HepG2 (cell line): ENCODE data around the gene KCNS1. TPM values are rescaled to one million over a fixed set of nuclear protein-coding genes. Genes with fewer than 3 reads are reported as not detected.
"Not testable (repeated sequence)": the region's sequence is repeated elsewhere in the genome, so short reads cannot be mapped to it uniquely, and the experiment has no call there.

Source experiments
- ATAC-seq: fragments of 200-7000 bp; cut with Tn5 transposase; 3 replicates; pipeline ENCODE4 v1.9.1; 2020; ENCODE audit warnings: mild to moderate bottlenecking, moderate library complexity
- BruUV-seq: library from RNA; stranded (reverse); fragments of 400-500 nt; replicated peaks from 2 replicates; lab custom pipeline; 2021; lab: Mats Ljungman, UMichigan
- CTCF ChIA-PET: fragments of 300-600 bp; formaldehyde crosslinking; extraction: SDS; loops from one replicate; lab custom pipeline; 2021; ENCODE audit warnings: low total read pairs, inconsistent platforms, low intra/inter-chr PET ratio; lab: Yijun Ruan, JAX
- POLR2A ChIA-PET: fragments of 350-600 bp; sonication (Branson Sonifier 250); formaldehyde crosslinking; loops from one replicate; lab custom pipeline; 2020; ENCODE audit warnings: antibody characterized with exemption, inconsistent platforms; lab: Yijun Ruan, JAX
- DNase-seq: peaks from one replicate; pipeline ENCODE4 v3.0.0-alpha.2; 2015; ENCODE audit warnings: low spot score
- FAIRE-seq: peaks from 3 replicates; lab custom pipeline; 2011; peaks lifted over from hg19 to GRCh38; lab: Jason Lieb, UNC
- H2AFZ ChIP-seq: one replicate; pipeline ENCODE4 v1.6.1; 2011; ENCODE audit warnings: low read length, inconsistent platforms
- H3K27ac ChIP-seq: fragments of 300-600 bp; 3 replicates; pipeline ENCODE4 v1.8.0; 2011; ENCODE audit warnings: mixed run types, mild to moderate bottlenecking, mixed read lengths, low read length, inconsistent platforms; ENCODE audit not compliant: insufficient read depth; ENCODE audit errors: extremely low read length
- H3K27me3 ChIP-seq, 2 experiments: fragments of 200-600 bp in 1 of 2; 2 replicates in 1 of 2; 3 replicates in 1 of 2; pipeline versions ENCODE4 v1.6.0 to v1.8.0; 2011; ENCODE audit warnings: low read length in 2 of 2, mild to moderate bottlenecking in 2 of 2, moderate library complexity in 2 of 2, inconsistent platforms in 1 of 2; ENCODE audit not compliant: insufficient read depth in 2 of 2, control insufficient read depth in 1 of 2
- H3K36me3 ChIP-seq, 2 experiments: fragments of 200-600 bp in 1 of 2; replicated peaks in 1 of 2; 2 replicates in 1 of 2; 3 replicates in 1 of 2; pipeline versions ENCODE4 v1.5.1 to v1.8.0; 2011; ENCODE audit warnings: low read length in 2 of 2, inconsistent platforms in 1 of 2; ENCODE audit not compliant: insufficient read depth in 2 of 2, control insufficient read depth in 1 of 2
- H3K4me1 ChIP-seq: 2 replicates; pipeline ENCODE4 v1.5.1; 2012; ENCODE audit warnings: low read length, inconsistent platforms; ENCODE audit not compliant: insufficient read depth
- H3K4me2 ChIP-seq: 2 replicates; pipeline ENCODE4 v1.6.0; 2011; ENCODE audit warnings: low read depth, low read length, inconsistent platforms
- H3K4me3 ChIP-seq, 3 experiments: fragments of 200-600 bp in 1 of 3; sonication (generic), shearing (Covaris generic) in 1 of 3; replicated peaks in 1 of 3; 2 replicates each; pipeline ENCODE4 v1.5.1; 2011 to 2016; ENCODE audit warnings: low read length in 3 of 3, inconsistent platforms in 2 of 3, low read depth in 2 of 3, mild to moderate bottlenecking in 2 of 3, control low read depth in 1 of 3, mixed read lengths in 1 of 3; ENCODE audit not compliant: insufficient read depth in 1 of 3
- H3K79me2 ChIP-seq: one replicate; pipeline ENCODE4 v1.6.1; 2011; ENCODE audit warnings: low read length, inconsistent platforms; ENCODE audit not compliant: insufficient read depth
- H3K9ac ChIP-seq: 2 replicates; pipeline ENCODE4 v1.6.0; 2011; ENCODE audit warnings: mild to moderate bottlenecking, low read depth, low read length, inconsistent platforms; ENCODE audit not compliant: insufficient read depth
- H3K9me3 ChIP-seq: 2 replicates; pipeline ENCODE4 v1.5.1; 2012; ENCODE audit warnings: mild to moderate bottlenecking, low read length
- H4K20me1 ChIP-seq: 2 replicates; pipeline ENCODE4 v1.6.0; 2011; ENCODE audit warnings: inconsistent platforms, mild to moderate bottlenecking, low read length, moderate library complexity; ENCODE audit not compliant: insufficient read depth
- CHD4 ChIP-seq: fragments of 200-600 bp; sonication (generic); IDR thresholded peaks from 2 replicates; pipeline ENCODE4 v1.7.0; 2017; ENCODE audit warnings: mild to moderate bottlenecking, low read length, borderline replicate concordance
- HOXA3 ChIP-seq: sonication (generic); formaldehyde crosslinking; IDR thresholded peaks from 2 replicates; pipeline ENCODE4 v1.5.0; 2020; ENCODE audit warnings: missing genetic modification reagents
- KMT2A ChIP-seq: sonication (generic); formaldehyde crosslinking; IDR thresholded peaks from 2 replicates; pipeline ENCODE4 v1.4.0; 2020; ENCODE audit warnings: missing genetic modification reagents
- ZNF317 ChIP-seq: sonication (generic); formaldehyde crosslinking; IDR thresholded peaks from 2 replicates; pipeline ENCODE4 v1.5.0; 2020; ENCODE audit warnings: mild to moderate bottlenecking, missing genetic modification reagents
- WGBS: methylation state at CpG from one replicate; pipeline ENCODE4 v1.1.6; 2017; ENCODE audit warnings: low lambda C conversion rate; 5-methylcytosine and 5-hydroxymethylcytosine counted together
- in situ Hi-C: cut with HindIII; loops from 2 replicates; pipeline ENCODE4 v1.10.0; 2017; ENCODE audit warnings: low pct_unique_long_range_greater_than_20kb; ENCODE audit not compliant: extremely low pct_ligation_motif_present
- intact Hi-C: fragments of 100-400 bp; cut with micrococcal nuclease; formaldehyde crosslinking; loops from one replicate; pipeline ENCODE4 v1.10.0; 2022; ENCODE audit not compliant: unreplicated experiment
- polyA plus RNA-seq, 8 experiments: library from polyadenylated mRNA; depleted of rRNA in 3 of 8; stranded (reverse) in 7 of 8; unstranded in 1 of 8; fragments of >200 nt; fragmentation: Illumina TruSeq in 4 of 8; extraction: Trizol in 4 of 8; gene quantifications; 2 replicates each; pipeline versions ENCODE4 v1.2.1 to v1.2.3, GENCODE V29; 2011 to 2016; ENCODE audit warnings: low read depth in 4 of 8, missing spikeins in 1 of 8, mixed read lengths in 1 of 8; ENCODE audit not compliant: insufficient read depth in 1 of 8
- total RNA-seq, 5 experiments: library from RNA; depleted of rRNA; stranded (reverse); fragments of >200 nt; fragmentation: Illumina TruSeq; extraction: Trizol; gene quantifications; 2 replicates each; pipeline ENCODE4 v1.2.3, GENCODE V29; 2016; ENCODE audit warnings: low read depth in 1 of 5
- TF ChIP-seq, protein P1 (sequence below): sonication (generic); formaldehyde crosslinking; IDR thresholded peaks from 2 replicates; pipeline ENCODE4 v1.8.0; 2022; ENCODE audit warnings: mild to moderate bottlenecking, missing genetic modification reagents, borderline replicate concordance
- TF ChIP-seq, protein P2 (sequence below): sonication (generic); formaldehyde crosslinking; IDR thresholded peaks from 2 replicates; pipeline ENCODE4 v1.5.0; 2020; ENCODE audit warnings: missing genetic modification reagents, mild to moderate bottlenecking, borderline replicate concordance
- TF ChIP-seq, protein P3 (sequence below): IDR thresholded peaks from 2 replicates; pipeline ENCODE4 v1.6.1; 2016; ENCODE audit warnings: low read depth
- TF ChIP-seq, protein P4 (sequence below): IDR thresholded peaks from 2 replicates; pipeline ENCODE4 v1.6.1; 2012; ENCODE audit warnings: low read length, improper control_type of control experiment

Gene KCNS1
- total and polyA plus RNA-seq, 2 of the 13 experiments (the other 11 are each of a cell fraction or from before 2014, with no cell fraction given) = 0.03 TPM; not detected in 1

GRCh38 chr20:45140836-45141235, 39.9 kb upstream of the KCNS1 start:
- H4K20me1 ChIP-seq = no peaks in the 10 kb centered on the region
- H3K9me3 ChIP-seq = no peaks in the 10 kb centered on the region
- H3K27ac ChIP-seq = no peak overlapping the region
- FAIRE-seq = no peak
- peaks cover 0 to 22% of the 10 kb centered on the region in 2 experiments; a peak in 4 of 5 replicates for H3K27me3 ChIP-seq
- no peak overlapping the region for H3K9ac ChIP-seq
- H2AFZ ChIP-seq = no peak overlapping the region
- H3K4me2 ChIP-seq = no peak overlapping the region
- peaks cover 8% of the 10 kb centered on the region for H3K4me1 ChIP-seq
- H3K36me3 ChIP-seq = no peaks in the 10 kb centered on the region
- H3K79me2 ChIP-seq = no peaks in the 10 kb centered on the region
- WGBS = under 1% methylated on average over 4 of the region's 4 CpGs
- in situ Hi-C loops = no loop called here
- no peak for ATAC-seq
- TF ChIP-seq ZNF317 (CRISPR knock-in tag) (no peak), HOXA3 (CRISPR knock-in tag) (no peak), CHD4 (no peak), KMT2A (CRISPR knock-in tag) (no peak)
- TF ChIP-seq, protein P1, sequence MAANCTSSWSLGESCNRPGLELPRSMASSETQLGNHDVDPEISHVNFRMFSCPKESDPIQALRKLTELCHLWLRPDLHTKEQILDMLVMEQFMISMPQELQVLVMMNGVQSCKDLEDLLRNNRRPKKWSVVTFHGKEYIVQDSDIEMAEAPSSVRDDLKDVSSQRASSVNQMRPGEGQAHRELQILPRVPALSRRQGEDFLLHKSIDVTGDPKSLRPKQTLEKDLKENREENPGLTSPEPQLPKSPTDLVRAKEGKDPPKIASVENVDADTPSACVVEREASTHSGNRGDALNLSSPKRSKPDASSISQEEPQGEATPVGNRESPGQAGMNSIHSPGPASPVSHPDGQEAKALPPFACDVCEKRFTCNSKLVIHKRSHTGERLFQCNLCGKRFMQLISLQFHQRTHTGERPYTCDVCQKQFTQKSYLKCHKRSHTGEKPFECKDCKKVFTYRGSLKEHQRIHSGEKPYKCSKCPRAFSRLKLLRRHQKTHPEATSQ = no peak
- TF ChIP-seq, protein P2, sequence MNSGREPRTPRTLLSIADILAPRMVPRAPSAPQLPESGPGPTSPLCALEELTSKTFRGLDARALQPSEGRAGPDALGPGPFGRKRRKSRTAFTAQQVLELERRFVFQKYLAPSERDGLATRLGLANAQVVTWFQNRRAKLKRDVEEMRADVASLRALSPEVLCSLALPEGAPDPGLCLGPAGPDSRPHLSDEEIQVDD = no peak
- TF ChIP-seq, protein P3, sequence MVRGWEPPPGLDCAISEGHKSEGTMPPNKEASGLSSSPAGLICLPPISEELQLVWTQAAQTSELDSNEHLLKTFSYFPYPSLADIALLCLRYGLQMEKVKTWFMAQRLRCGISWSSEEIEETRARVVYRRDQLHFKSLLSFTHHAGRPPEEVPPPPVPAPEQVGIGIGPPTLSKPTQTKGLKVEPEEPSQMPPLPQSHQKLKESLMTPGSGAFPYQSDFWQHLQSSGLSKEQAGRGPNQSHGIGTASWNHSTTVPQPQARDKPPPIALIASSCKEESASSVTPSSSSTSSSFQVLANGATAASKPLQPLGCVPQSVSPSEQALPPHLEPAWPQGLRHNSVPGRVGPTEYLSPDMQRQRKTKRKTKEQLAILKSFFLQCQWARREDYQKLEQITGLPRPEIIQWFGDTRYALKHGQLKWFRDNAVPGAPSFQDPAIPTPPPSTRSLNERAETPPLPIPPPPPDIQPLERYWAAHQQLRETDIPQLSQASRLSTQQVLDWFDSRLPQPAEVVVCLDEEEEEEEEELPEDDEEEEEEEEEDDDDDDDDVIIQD (CRISPR knock-in tag) = no peak
- TF ChIP-seq, protein P4, sequence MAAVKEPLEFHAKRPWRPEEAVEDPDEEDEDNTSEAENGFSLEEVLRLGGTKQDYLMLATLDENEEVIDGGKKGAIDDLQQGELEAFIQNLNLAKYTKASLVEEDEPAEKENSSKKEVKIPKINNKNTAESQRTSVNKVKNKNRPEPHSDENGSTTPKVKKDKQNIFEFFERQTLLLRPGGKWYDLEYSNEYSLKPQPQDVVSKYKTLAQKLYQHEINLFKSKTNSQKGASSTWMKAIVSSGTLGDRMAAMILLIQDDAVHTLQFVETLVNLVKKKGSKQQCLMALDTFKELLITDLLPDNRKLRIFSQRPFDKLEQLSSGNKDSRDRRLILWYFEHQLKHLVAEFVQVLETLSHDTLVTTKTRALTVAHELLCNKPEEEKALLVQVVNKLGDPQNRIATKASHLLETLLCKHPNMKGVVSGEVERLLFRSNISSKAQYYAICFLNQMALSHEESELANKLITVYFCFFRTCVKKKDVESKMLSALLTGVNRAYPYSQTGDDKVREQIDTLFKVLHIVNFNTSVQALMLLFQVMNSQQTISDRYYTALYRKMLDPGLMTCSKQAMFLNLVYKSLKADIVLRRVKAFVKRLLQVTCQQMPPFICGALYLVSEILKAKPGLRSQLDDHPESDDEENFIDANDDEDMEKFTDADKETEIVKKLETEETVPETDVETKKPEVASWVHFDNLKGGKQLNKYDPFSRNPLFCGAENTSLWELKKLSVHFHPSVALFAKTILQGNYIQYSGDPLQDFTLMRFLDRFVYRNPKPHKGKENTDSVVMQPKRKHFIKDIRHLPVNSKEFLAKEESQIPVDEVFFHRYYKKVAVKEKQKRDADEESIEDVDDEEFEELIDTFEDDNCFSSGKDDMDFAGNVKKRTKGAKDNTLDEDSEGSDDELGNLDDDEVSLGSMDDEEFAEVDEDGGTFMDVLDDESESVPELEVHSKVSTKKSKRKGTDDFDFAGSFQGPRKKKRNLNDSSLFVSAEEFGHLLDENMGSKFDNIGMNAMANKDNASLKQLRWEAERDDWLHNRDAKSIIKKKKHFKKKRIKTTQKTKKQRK = no peak
- no peak for DNase-seq
- no TSS peak for BruUV-seq
- CTCF ChIA-PET = no interaction called here
- intact Hi-C loops = no loop called here
- POLR2A ChIA-PET = no interaction called here
- H3K4me3 ChIP-seq = no peak overlapping the region

GRCh38 chr20:45139733-45140375, 38.9 kb upstream of the KCNS1 start:
- H3K79me2 ChIP-seq, H3K27ac ChIP-seq, CTCF ChIA-PET, H2AFZ ChIP-seq, H3K4me2 ChIP-seq, H3K9ac ChIP-seq, FAIRE-seq, POLR2A ChIA-PET, ATAC-seq, BruUV-seq, in situ Hi-C loops, H4K20me1 ChIP-seq, H3K4me1 ChIP-seq, H3K4me3 ChIP-seq, DNase-seq, H3K9me3 ChIP-seq, H3K36me3 ChIP-seq: not testable (repeated sequence)
- WGBS = 49% methylated on average over 5 of the region's 5 CpGs
- intact Hi-C loops = loop anchor here (5.0 to 10.0 kb wide), 2 partner anchors 152 to 565 kb away; no protein-coding TSS in a partner anchor
- H3K27me3 ChIP-seq = peaks cover 0 to 17% of the 10 kb centered on the region in 2 experiments; a peak in 4 of 5 replicates
